Upper lobe of right lung (tissue), 1 donor: ENCODE measurements around the gene FBXW8. TPM values are rescaled to one million over a fixed set of nuclear protein-coding genes. Genes with fewer than 3 reads are reported as not detected.

ENCODE experiments used
- ATAC-seq: fragments of 200-7000 bp; cut with Tn5 transposase; one replicate; pipeline ENCODE4 v1.9.1; 2020; ENCODE audit warnings: mild to moderate bottlenecking, moderate library complexity
- DNase-seq: peaks from one replicate; pipeline ENCODE4 v3.0.0-alpha.2; 2020
- H3K27ac ChIP-seq: fragments of 200-600 bp; one replicate; pipeline ENCODE4 v1.8.0; 2022
- H3K27me3 ChIP-seq: fragments of 200-600 bp; one replicate; pipeline ENCODE4 v1.8.0; 2022; ENCODE audit warnings: mild to moderate bottlenecking
- H3K36me3 ChIP-seq: fragments of 200-600 bp; one replicate; pipeline ENCODE4 v1.8.0; 2022
- H3K4me1 ChIP-seq: fragments of 200-600 bp; one replicate; pipeline ENCODE4 v1.8.0; 2022
- H3K4me3 ChIP-seq: fragments of 200-600 bp; one replicate; pipeline ENCODE4 v1.8.0; 2022; ENCODE audit warnings: mild to moderate bottlenecking
- H3K9me3 ChIP-seq: fragments of 200-600 bp; one replicate; pipeline ENCODE4 v1.8.0; 2022
- intact Hi-C: fragments of 100-400 bp; cut with DNase I; formaldehyde crosslinking; loops from one replicate; pipeline ENCODE4 v1.11.0; 2022
- total RNA-seq: library from RNA; stranded (reverse); fragmentation: NEBNext Ultra II Directional; extraction: Animal tissue kit (Norgen Biotek cat#: 25700); gene quantifications from one replicate; pipeline ENCODE4 v1.2.1, GENCODE V29; 2021
- TF ChIP-seq, protein P1 (sequence below): fragments of 200-600 bp; IDR thresholded peaks from one replicate; pipeline ENCODE4 v1.8.0; 2022; ENCODE audit warnings: antibody characterized with exemption
- donor health status: DM: no; HTN: yes; CAD: no; lungs with severe emphysema.

The FBXW8 gene
- total RNA-seq, 1 donor from 2014 or later = 16.8 TPM

DNA sequence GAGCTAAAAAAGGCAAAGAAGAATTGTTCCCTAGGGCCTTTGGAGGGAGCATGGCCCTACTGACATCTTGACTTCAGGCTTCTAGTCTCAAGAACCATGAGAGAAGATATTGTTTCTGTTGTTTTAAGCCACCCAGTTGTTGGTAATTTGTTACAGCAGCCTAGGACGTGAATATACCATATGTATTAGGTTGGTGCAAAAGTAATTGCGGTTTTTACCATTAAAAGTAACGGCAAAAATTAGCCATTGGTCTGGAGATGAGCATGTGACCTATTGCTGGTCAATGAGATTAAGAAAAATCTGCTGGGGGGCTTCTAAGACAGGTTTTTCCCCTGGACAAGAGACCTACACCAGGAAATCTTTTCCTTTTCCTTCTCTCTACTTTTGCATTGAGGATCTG lies 19.7 kb upstream of the FBXW8 start:
- no peak overlapping the region for H3K4me3 ChIP-seq
- ATAC-seq (no peak), DNase-seq (no peak)
- no peaks in the 10 kb centered on the region for H3K4me1 ChIP-seq
- no peaks in the 10 kb centered on the region for H3K27me3 ChIP-seq
- no peaks in the 10 kb centered on the region for H3K9me3 ChIP-seq
- intact Hi-C loops = no loop called here
- H3K27ac ChIP-seq = no peak overlapping the region
- TF ChIP-seq, protein P1, sequence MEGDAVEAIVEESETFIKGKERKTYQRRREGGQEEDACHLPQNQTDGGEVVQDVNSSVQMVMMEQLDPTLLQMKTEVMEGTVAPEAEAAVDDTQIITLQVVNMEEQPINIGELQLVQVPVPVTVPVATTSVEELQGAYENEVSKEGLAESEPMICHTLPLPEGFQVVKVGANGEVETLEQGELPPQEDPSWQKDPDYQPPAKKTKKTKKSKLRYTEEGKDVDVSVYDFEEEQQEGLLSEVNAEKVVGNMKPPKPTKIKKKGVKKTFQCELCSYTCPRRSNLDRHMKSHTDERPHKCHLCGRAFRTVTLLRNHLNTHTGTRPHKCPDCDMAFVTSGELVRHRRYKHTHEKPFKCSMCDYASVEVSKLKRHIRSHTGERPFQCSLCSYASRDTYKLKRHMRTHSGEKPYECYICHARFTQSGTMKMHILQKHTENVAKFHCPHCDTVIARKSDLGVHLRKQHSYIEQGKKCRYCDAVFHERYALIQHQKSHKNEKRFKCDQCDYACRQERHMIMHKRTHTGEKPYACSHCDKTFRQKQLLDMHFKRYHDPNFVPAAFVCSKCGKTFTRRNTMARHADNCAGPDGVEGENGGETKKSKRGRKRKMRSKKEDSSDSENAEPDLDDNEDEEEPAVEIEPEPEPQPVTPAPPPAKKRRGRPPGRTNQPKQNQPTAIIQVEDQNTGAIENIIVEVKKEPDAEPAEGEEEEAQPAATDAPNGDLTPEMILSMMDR = no peak
- H3K36me3 ChIP-seq = no peaks in the 10 kb centered on the region

DNA sequence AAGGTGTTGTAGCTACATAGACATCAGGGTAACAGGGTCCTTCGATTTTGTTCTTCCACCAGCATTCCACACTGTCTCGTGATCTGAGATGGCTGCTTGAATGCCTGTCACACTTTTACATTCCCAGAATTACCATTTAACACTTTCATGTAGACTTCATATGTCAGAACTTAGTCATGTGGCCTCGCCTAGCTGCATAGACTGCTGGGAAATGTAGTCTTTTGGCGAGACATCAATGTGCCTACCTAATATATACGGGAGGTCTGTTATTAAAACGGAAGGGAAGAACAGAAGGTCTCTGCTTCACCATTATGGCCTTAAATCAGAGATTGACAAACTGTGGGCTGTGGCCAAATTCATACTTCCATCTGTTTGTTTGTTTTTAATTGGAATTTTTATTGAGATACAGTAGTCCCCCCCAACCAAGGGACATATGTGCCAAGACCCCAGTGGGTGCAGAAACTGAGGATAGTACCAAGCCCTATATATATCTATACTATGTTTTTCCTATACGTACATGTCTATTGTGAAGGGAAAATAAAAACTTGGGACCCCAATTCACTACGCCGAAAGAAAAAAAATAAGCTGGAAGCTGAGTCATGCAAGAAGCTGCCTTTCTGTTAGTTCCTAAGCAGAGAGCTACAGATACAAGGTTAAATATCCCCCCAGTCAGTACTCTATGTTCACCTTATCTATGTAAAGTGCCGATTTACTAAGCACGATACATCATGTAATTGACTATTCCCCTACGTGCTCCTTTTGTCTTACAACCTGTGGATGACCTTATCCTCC lies 18.2 kb upstream of the FBXW8 start:
- H3K27ac ChIP-seq = no peak overlapping the region
- H3K27me3 ChIP-seq = no peaks in the 10 kb centered on the region
- H3K4me1 ChIP-seq = no peaks in the 10 kb centered on the region
- no peak overlapping the region for H3K4me3 ChIP-seq
- ATAC-seq (no peak), DNase-seq (no peak)
- H3K9me3 ChIP-seq = no peaks in the 10 kb centered on the region
- intact Hi-C loops = no loop called here
- H3K36me3 ChIP-seq = no peaks in the 10 kb centered on the region
- TF ChIP-seq, protein P1 = no peak

DNA sequence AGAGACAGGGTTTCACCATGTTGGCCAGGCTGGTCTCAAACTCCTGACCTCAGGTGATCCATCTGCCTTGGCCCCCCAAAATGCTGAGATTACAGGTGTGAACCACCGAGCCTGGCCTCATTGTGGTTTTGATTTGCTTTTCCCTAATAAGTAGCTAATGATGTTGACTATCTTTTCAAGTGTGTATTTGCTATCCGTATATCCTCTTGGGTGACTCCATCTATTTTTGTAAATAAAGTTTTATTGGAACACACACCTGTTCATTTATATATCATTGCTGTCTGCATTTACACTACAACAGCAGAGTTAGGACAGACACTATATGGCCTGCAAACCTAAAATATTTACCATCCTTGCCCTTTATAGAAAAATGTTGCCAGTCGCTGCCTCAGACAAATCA lies 15.8 kb upstream of the FBXW8 start:
- Histone ChIP-seq H3K36me3 (no peaks in the 10 kb centered on the region), H3K9me3 (no peaks in the 10 kb centered on the region), H3K4me1 (no peaks in the 10 kb centered on the region), H3K4me3 (no peak overlapping the region), H3K27ac (no peak overlapping the region), H3K27me3 (no peaks in the 10 kb centered on the region)
- ATAC-seq = no peak
- TF ChIP-seq, protein P1 = no peak
- intact Hi-C loops = no loop called here
- no peak for DNase-seq

DNA sequence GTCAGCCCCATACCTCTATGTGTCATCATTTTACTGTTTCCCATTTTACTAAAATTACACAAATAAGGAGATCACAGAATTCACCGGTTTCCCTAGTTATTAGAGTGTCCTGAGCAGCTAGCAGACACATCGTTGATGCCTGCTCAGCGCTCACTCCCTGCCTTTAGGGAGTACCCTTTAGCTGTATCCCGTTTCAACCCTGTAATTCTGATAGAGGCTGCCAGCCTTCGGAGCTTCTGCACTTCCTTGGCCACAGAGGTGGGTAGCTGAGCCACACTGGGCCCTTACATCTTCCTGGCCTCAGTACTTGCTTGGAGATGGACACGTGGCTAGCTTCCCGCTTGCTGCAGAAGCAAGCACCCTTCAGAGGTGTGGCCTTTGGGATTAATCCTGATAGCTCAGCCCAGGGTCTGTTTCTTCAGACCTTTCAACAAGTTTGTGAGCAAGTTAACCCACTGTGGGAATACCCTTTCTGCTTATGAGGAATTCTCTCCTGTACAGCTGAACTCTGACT lies 14.3 kb upstream of the FBXW8 start:
- Histone ChIP-seq H3K4me3 (no peak overlapping the region), H3K4me1 (no peaks in the 10 kb centered on the region), H3K36me3 (no peaks in the 10 kb centered on the region), H3K27ac (no peak overlapping the region), H3K27me3 (no peaks in the 10 kb centered on the region), H3K9me3 (no peaks in the 10 kb centered on the region)
- DNase-seq = no peak
- intact Hi-C loops = no loop called here
- ATAC-seq = no peak
- TF ChIP-seq, protein P1 = no peak

DNA sequence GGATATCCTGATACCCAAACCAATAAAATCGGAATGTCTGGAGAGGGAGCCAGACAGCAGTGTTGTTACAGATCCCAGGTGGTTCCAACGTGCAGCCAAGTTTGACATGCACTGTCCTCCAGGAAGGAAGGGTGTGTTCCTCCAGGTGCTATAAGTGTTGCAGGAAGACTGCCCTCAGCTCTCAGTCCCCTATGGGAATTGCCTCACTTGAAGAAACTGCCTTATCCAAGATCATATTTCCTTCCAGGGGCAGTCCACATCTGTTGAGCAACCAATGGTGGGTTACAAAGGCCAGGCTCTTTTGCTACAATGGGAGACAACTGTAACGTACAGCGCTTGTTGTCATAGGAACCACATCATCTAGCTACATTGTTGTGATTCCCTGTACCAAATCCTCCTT lies 13.3 kb upstream of the FBXW8 start:
- H3K9me3 ChIP-seq = no peaks in the 10 kb centered on the region
- TF ChIP-seq, protein P1 = no peak
- no peaks in the 10 kb centered on the region for H3K27me3 ChIP-seq
- intact Hi-C loops = no loop called here
- no peak overlapping the region for H3K4me3 ChIP-seq
- no peak overlapping the region for H3K27ac ChIP-seq
- no peaks in the 10 kb centered on the region for H3K36me3 ChIP-seq
- ATAC-seq = no peak
- no peak for DNase-seq
- H3K4me1 ChIP-seq = no peaks in the 10 kb centered on the region
